NCI-H226 (cell line): ENCODE data around the gene ATP8A2.
A peak's percentile ranks its signal among the peaks of the same experiment; 100 is the strongest.
"Not testable (repeated sequence)": the region's sequence is repeated elsewhere in the genome, so short reads cannot be mapped to it uniquely, and the experiment has no call there.

ENCODE experiments used
- DNase-seq: peaks from one replicate; pipeline ENCODE4 v3.0.0-alpha.2; 2015

The ATP8A2 gene

GRCh38 chr13:25772534-25772933 lies 400.8 kb downstream of the ATP8A2 start:
- not testable (repeated sequence) for DNase-seq

- DNase-seq, result not testable (repeated sequence)
These were observed 402.3 kb downstream of the ATP8A2 start for GRCh38 chr13:25774056-25774455.

- no peak for DNase-seq
These were observed 403.5 kb downstream of the ATP8A2 start for GRCh38 chr13:25775275-25775674.

GRCh38 chr13:25775986-25776385 lies 404.2 kb downstream of the ATP8A2 start:
- DNase-seq, result no peak

- DNase-seq, result no peak
These were observed 404.9 kb downstream of the ATP8A2 start for GRCh38 chr13:25776722-25777121.

GRCh38 chr13:25777509-25777908 lies 405.7 kb downstream of the ATP8A2 start:
- no peak for DNase-seq

GRCh38 chr13:25778365-25778764 lies 406.6 kb downstream of the ATP8A2 start:
- DNase-seq, result no peak

- no peak for DNase-seq
These were observed 407.1 kb downstream of the ATP8A2 start for GRCh38 chr13:25778808-25779305.

GRCh38 chr13:25783076-25783475 lies 411.3 kb downstream of the ATP8A2 start:
- no peak for DNase-seq

- no peak for DNase-seq
These were observed 411.8 kb downstream of the ATP8A2 start for GRCh38 chr13:25783601-25784024.

GRCh38 chr13:25784119-25784518 lies 412.3 kb downstream of the ATP8A2 start:
- DNase-seq, result no peak

- not testable (repeated sequence) for DNase-seq
These were observed 418.4 kb downstream of the ATP8A2 start for GRCh38 chr13:25790137-25790536.

- DNase-seq, result no peak
These were observed 423.5 kb downstream of the ATP8A2 start for GRCh38 chr13:25795277-25795676.

GRCh38 chr13:25796474-25796873 lies 424.7 kb downstream of the ATP8A2 start:
- peak; percentile 23 for DNase-seq

- no peak for DNase-seq
These were observed 427.2 kb downstream of the ATP8A2 start for GRCh38 chr13:25798998-25799397.

GRCh38 chr13:25800523-25800922 lies 428.7 kb downstream of the ATP8A2 start:
- no peak for DNase-seq

- no peak for DNase-seq
These were observed 430.8 kb downstream of the ATP8A2 start for GRCh38 chr13:25802579-25802978.

- no peak for DNase-seq
These were observed 431.9 kb downstream of the ATP8A2 start for GRCh38 chr13:25803641-25804040.

- DNase-seq, result no peak
These were observed 434.6 kb downstream of the ATP8A2 start for GRCh38 chr13:25806264-25806974.

GRCh38 chr13:25807562-25807961 lies 435.8 kb downstream of the ATP8A2 start:
- no peak for DNase-seq

- DNase-seq, result no peak
These were observed 439.7 kb downstream of the ATP8A2 start for GRCh38 chr13:25811506-25811905.

GRCh38 chr13:25816239-25816638 lies 444.5 kb downstream of the ATP8A2 start:
- DNase-seq, result no peak

GRCh38 chr13:25819856-25820530 lies 448.2 kb downstream of the ATP8A2 start:
- DNase-seq, result no peak

- no peak for DNase-seq
These were observed 450.0 kb downstream of the ATP8A2 start for GRCh38 chr13:25821776-25822175.
